Gastroesophageal sphincter (tissue), 4 donors: ENCODE data around the gene TADA2B. TPM values are rescaled to one million over a fixed set of nuclear protein-coding genes. Genes with fewer than 3 reads are reported as not detected.

Source experiments
- ATAC-seq: fragments of 150-250 bp; one replicate; pipeline ENCODE4 v1.9.1; 2016; ENCODE audit warnings: mild to moderate bottlenecking, moderate library complexity
- H3K27ac ChIP-seq, 4 donors: fragments of 200-600 bp; sonication (generic) in 3 of 4; 1 replicate in 3 of 4; 2 replicates in 1 of 4; pipeline ENCODE4 v1.5.1; 2016 to 2019
- H3K27me3 ChIP-seq: fragments of 200-600 bp; sonication (generic); one replicate; pipeline ENCODE4 v1.5.1; 2019
- H3K36me3 ChIP-seq, 2 donors: fragments of 200-600 bp; sonication (generic); one replicate each; pipeline ENCODE4 v1.5.1; 2019; ENCODE audit warnings: control low read depth in 1 of 2
- H3K4me1 ChIP-seq, 3 donors: fragments of 200-600 bp; sonication (generic); 1 replicate in 2 of 3; 2 replicates in 1 of 3; pipeline ENCODE4 v1.5.1; 2016 to 2019; ENCODE audit warnings: control low read depth in 2 of 3
- H3K4me3 ChIP-seq, 2 donors: fragments of 200-600 bp; sonication (generic); one replicate each; pipeline ENCODE4 v1.5.1; 2019; ENCODE audit warnings: mild to moderate bottlenecking in 1 of 2, moderate library complexity in 1 of 2
- H3K9me3 ChIP-seq, 3 donors: fragments of 200-600 bp; sonication (generic); one replicate each; pipeline ENCODE4 v1.5.1; 2017 to 2019; ENCODE audit warnings: control low read depth in 2 of 3
- EP300 ChIP-seq: sonication (generic); formaldehyde crosslinking; IDR thresholded peaks from one replicate; pipeline ENCODE4 v1.6.1; 2017; ENCODE audit warnings: antibody characterized with exemption, mild to moderate bottlenecking
- POLR2A ChIP-seq, 2 donors: fragments of 450-650 bp; IDR thresholded peaks; one replicate each; pipeline ENCODE4 v1.6.1; 2017; ENCODE audit warnings: antibody characterized with exemption in 2 of 2, mild to moderate bottlenecking in 2 of 2, moderate library complexity in 1 of 2
- POLR2AphosphoS5 ChIP-seq: sonication (generic); formaldehyde crosslinking; IDR thresholded peaks from one replicate; pipeline ENCODE4 v1.6.1; 2017; ENCODE audit warnings: antibody characterized with exemption
- WGBS, 2 donors: methylation state at CpG; one replicate each; pipeline ENCODE4 v1.1.5; 2018; ENCODE audit warnings: low coverage in 1 of 2; 5-methylcytosine and 5-hydroxymethylcytosine counted together
- total RNA-seq, 4 donors: library from RNA; depleted of rRNA; stranded (reverse); fragments of >200 nt; gene quantifications; one replicate each; pipeline ENCODE4 v1.1.0, GENCODE V29; 2016
- TF ChIP-seq, protein P1 (sequence below), 4 experiments: fragments of 200-600 bp in 2 of 4; fragments of 450-650 bp in 2 of 4; sonication (generic) in 1 of 4; IDR thresholded peaks; one replicate each; pipeline ENCODE4 v1.5.1; 2017 to 2019; ENCODE audit warnings: antibody characterized with exemption in 4 of 4, mild to moderate bottlenecking in 2 of 4, moderate library complexity in 2 of 4

The TADA2B gene
- total RNA-seq, 4 donors from 2014 or later = 20.5 to 37.3 (median 28.1) TPM

- Histone ChIP-seq H3K9me3 (no peaks in the 10 kb centered on the region), H3K27me3 (no peaks in the 10 kb centered on the region), H3K27ac (no peak overlapping the region), H3K4me1 (peaks cover 0 to 9% (median 0%) of the 10 kb centered on the region in 3 donors), H3K36me3 (peaks cover 0 to 99% of the 10 kb centered on the region in 2 donors), H3K4me3 (no peak overlapping the region)
- 90 to 100% methylated on average over 1 to 3 of the region's 3 CpGs for WGBS, 2 donors
- ATAC-seq = no peak
- no peak for TF ChIP-seq EP300
- TF ChIP-seq, protein P1, sequence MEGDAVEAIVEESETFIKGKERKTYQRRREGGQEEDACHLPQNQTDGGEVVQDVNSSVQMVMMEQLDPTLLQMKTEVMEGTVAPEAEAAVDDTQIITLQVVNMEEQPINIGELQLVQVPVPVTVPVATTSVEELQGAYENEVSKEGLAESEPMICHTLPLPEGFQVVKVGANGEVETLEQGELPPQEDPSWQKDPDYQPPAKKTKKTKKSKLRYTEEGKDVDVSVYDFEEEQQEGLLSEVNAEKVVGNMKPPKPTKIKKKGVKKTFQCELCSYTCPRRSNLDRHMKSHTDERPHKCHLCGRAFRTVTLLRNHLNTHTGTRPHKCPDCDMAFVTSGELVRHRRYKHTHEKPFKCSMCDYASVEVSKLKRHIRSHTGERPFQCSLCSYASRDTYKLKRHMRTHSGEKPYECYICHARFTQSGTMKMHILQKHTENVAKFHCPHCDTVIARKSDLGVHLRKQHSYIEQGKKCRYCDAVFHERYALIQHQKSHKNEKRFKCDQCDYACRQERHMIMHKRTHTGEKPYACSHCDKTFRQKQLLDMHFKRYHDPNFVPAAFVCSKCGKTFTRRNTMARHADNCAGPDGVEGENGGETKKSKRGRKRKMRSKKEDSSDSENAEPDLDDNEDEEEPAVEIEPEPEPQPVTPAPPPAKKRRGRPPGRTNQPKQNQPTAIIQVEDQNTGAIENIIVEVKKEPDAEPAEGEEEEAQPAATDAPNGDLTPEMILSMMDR (IDR thresholded peaks at IDR 0.05) = no peak
- TF ChIP-seq POLR2AphosphoS5 = no peak
- TF ChIP-seq POLR2A (IDR thresholded peaks at IDR 0.05) = no peak
Measured at GRCh38 chr4:7058792-7059191, 15.6 kb downstream of the TADA2B start.

- Histone ChIP-seq H3K4me3 (no peak overlapping the region), H3K27me3 (no peaks in the 10 kb centered on the region), H3K4me1 (peaks cover 0 to 9% (median 0%) of the 10 kb centered on the region in 3 donors), H3K9me3 (no peaks in the 10 kb centered on the region), H3K36me3 (peaks cover 0 to 95% of the 10 kb centered on the region in 2 donors), H3K27ac (no peak overlapping the region)
- no peak for ATAC-seq
- 77 to 81% methylated on average over 9 to 10 of the region's 11 CpGs for WGBS, 2 donors
- TF ChIP-seq, protein P1 (IDR thresholded peaks at IDR 0.05) = no peak
- TF ChIP-seq POLR2A (IDR thresholded peaks at IDR 0.05) (no peak), POLR2AphosphoS5 (no peak), EP300 (no peak)
Measured at GRCh38 chr4:7059662-7060061, 16.5 kb downstream of the TADA2B start.

GRCh38 chr4:7060346-7061150 is 17.4 kb downstream of the TADA2B start:
- Histone ChIP-seq H3K4me3 (no peak overlapping the region), H3K9me3 (no peaks in the 10 kb centered on the region), H3K27me3 (no peaks in the 10 kb centered on the region), H3K4me1 (peaks cover 0 to 18% (median 0%) of the 10 kb centered on the region in 3 donors), H3K27ac (no peak overlapping the region), H3K36me3 (peaks cover 0 to 90% of the 10 kb centered on the region in 2 donors)
- 80 to 82% methylated on average over 16 to 18 of the region's 20 CpGs for WGBS, 2 donors
- no peak for ATAC-seq
- TF ChIP-seq, protein P1 (IDR thresholded peaks at IDR 0.05) = no peak
- TF ChIP-seq POLR2AphosphoS5 = peak; percentile 30

DNA sequence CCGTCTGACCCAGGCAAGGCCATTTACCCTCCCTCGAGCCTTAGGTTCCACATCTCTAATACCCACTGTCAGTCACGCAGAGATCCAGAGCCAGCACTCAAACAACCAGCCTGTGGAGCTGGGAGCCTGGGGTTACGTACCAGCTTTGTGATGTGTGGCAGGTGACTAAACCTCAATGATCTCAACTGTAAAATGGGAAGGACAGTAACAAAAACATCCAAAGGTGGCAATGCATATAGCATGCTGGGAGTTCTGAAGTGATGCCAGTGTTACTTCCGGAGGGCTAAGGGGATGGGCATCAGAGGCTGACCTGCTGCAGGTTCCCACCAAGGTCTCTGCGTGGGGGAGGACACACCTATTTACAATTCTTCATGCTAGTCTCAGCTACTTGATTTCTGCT is 18.6 kb downstream of the TADA2B start:
- 81% methylated on average over 4 to 5 of the region's 6 CpGs for WGBS, 2 donors
- H3K27me3 ChIP-seq = no peaks in the 10 kb centered on the region
- TF ChIP-seq POLR2A (IDR thresholded peaks at IDR 0.05) (no peak), EP300 (no peak), POLR2AphosphoS5 (no peak)
- TF ChIP-seq, protein P1 (IDR thresholded peaks at IDR 0.05) = no peak
- ATAC-seq = no peak
- H3K9me3 ChIP-seq = no peaks in the 10 kb centered on the region
- H3K36me3 ChIP-seq = peaks cover 0 to 78% of the 10 kb centered on the region in 2 donors
- H3K27ac ChIP-seq = no peak overlapping the region
- H3K4me1 ChIP-seq = peaks cover 0 to 31% (median 7%) of the 10 kb centered on the region in 3 donors
- H3K4me3 ChIP-seq = no peak overlapping the region

DNA sequence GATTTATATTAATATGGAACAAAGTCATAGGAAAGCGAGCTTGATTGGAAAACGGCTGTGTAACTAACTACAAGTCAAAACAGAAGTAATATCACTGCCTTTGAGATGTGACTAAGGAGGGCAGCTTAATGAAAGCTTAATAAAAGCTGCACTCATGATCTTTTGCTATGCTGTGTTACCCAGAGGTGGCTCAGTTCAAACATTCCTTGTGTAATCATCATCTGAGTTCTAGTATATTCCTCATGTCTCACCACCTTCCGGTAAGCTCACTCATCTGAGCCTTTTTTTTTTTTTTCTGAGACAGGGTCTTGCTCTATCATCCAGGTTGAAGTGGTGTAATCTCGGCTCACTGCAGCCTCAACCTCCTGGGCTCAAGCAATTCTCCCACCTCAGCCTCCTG is 19.6 kb downstream of the TADA2B start:
- H3K4me3 ChIP-seq = no peak overlapping the region
- WGBS, 2 donors = 94 to 100% methylated on average over 3 to 4 of the region's 4 CpGs
- H3K27me3 ChIP-seq = no peaks in the 10 kb centered on the region
- TF ChIP-seq, protein P1 (IDR thresholded peaks at IDR 0.05) = no peak
- TF ChIP-seq POLR2A (IDR thresholded peaks at IDR 0.05) (no peak), EP300 (no peak), POLR2AphosphoS5 (no peak)
- H3K27ac ChIP-seq = no peak overlapping the region
- no peaks in the 10 kb centered on the region for H3K9me3 ChIP-seq
- H3K4me1 ChIP-seq = peaks cover 0 to 35% (median 9%) of the 10 kb centered on the region in 3 donors
- peaks cover 0 to 68% of the 10 kb centered on the region in 2 donors for H3K36me3 ChIP-seq
- no peak for ATAC-seq
